ENCODE data around the gene ZNF385B. TPM values are rescaled to one million over a fixed set of nuclear protein-coding genes. Genes with fewer than 3 reads are reported as not detected.

ZNF385B gene
- total and polyA plus RNA-seq, 3 donors from 2014 or later = 28.1 to 40.3 (median 37.4) TPM

DNA sequence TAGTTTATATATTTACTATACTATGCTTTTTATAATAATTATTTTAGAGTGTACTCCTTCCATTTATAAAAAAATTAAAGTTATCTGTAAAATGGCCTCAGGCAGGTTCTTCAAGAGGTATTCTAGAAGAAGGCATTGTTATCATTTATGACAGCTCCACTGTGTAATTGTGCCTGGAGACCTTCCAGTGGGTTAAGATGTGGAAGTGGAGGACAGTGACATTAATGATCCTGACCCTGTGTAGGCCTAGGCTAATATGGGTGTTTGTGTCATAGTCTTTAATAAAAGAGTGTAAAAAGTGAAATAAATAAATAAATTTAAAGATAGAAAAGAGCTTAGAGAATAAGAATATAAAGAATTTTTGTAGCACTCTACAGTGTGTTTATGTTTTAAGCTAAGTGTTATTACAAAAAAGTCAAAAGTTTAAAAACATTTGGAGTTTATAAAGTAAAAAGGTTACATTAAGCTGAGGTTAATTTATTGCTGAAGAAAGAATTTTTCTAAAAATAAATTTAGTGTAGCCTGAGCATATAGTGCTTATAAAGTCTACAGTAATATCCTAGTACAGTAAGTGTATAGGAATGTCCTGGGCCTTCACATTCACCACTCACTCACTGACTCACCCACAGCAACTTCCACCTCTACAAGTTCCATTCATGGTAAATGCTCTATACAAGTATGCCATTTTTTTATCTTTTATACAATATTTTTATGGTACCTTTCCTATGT lies 406.8 kb downstream of the ZNF385B start:
- H3K36me3 ChIP-seq (ENCODE audit: low read depth, missing control alignments) = no peaks in the 10 kb centered on the region
- DNase-seq = no peak
- no peaks in the 10 kb centered on the region for H3K9me3 ChIP-seq
- no peaks in the 10 kb centered on the region for H3K4me1 ChIP-seq
- no peaks in the 10 kb centered on the region for H3K27me3 ChIP-seq
- no peak overlapping the region for H3K27ac ChIP-seq
- TF ChIP-seq, protein P1, sequence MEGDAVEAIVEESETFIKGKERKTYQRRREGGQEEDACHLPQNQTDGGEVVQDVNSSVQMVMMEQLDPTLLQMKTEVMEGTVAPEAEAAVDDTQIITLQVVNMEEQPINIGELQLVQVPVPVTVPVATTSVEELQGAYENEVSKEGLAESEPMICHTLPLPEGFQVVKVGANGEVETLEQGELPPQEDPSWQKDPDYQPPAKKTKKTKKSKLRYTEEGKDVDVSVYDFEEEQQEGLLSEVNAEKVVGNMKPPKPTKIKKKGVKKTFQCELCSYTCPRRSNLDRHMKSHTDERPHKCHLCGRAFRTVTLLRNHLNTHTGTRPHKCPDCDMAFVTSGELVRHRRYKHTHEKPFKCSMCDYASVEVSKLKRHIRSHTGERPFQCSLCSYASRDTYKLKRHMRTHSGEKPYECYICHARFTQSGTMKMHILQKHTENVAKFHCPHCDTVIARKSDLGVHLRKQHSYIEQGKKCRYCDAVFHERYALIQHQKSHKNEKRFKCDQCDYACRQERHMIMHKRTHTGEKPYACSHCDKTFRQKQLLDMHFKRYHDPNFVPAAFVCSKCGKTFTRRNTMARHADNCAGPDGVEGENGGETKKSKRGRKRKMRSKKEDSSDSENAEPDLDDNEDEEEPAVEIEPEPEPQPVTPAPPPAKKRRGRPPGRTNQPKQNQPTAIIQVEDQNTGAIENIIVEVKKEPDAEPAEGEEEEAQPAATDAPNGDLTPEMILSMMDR (IDR thresholded peaks at IDR 0.05) = no peak
- no peak for TF ChIP-seq POLR2A (IDR thresholded peaks at IDR 0.05)
- no peak overlapping the region for H3K4me3 ChIP-seq
- intact Hi-C loops (cut with DNase I; ENCODE audit: low total_unique reads) = no loop called here

DNA sequence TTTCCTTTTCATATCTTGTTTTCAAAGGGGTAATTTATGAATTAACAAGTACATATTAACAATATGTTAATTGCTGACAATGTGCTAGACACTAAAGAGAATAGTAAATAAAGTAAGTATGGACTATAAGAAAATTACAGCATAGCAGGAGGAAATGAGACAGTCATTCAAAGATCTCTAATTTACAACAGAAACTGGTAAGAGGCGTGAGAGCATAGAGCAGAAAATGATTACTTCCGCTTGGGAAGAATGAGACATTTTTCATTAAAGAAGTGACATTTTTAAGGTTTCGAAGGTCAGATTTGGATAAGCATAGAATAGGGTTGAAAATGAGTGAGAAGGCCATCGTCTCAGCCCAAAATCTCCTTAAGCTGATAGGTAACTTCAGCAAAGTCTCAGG lies 412.4 kb downstream of the ZNF385B start:
- Histone ChIP-seq H3K36me3 (ENCODE audit: low read depth, missing control alignments) (no peaks in the 10 kb centered on the region), H3K27ac (no peak overlapping the region), H3K4me3 (no peak overlapping the region), H3K9me3 (no peaks in the 10 kb centered on the region), H3K27me3 (no peaks in the 10 kb centered on the region), H3K4me1 (no peaks in the 10 kb centered on the region)
- DNase-seq = no peak
- 87 to 95% methylated on average over 4 of the region's 4 CpGs for WGBS, 2 donors
- intact Hi-C loops (cut with DNase I; ENCODE audit: low total_unique reads) = no loop called here
- TF ChIP-seq, protein P1 (IDR thresholded peaks at IDR 0.05) = no peak

DNA sequence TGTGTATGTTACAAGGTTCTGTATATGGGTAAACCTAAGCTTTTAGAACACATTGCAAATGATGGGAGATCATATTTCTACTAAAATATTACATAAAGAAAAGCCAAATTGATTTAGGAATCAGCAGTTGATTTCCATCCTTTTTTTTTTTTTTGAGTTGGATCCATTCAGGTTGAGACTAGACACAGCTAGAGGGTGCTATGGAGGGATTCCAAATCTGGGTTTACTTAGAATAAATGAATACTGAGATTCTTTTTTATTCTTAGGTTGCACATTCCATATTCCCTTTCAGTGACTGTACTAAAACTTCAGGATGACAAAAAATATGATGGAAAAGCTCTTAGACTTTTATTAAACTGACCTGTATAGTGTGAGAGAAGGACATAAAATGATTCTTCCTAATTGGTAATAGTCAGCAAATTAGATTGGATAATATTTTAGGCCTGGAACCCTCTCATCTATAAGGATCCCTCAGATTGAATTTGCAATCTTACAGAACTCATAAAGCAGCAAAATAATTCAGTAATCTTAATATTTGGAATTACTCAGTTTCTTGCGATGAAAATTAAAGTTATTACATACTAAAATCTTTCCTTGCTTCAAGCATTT lies 413.5 kb downstream of the ZNF385B start:
- 0% methylated on average over 1 of the region's 1 CpG for WGBS, 2 donors
- no peak overlapping the region for H3K4me3 ChIP-seq
- no peak for DNase-seq
- H3K27ac ChIP-seq = no peak overlapping the region
- H3K9me3 ChIP-seq = no peaks in the 10 kb centered on the region
- no peaks in the 10 kb centered on the region for H3K36me3 ChIP-seq (ENCODE audit: low read depth, missing control alignments)
- intact Hi-C loops (cut with DNase I; ENCODE audit: low total_unique reads) = no loop called here
- no peaks in the 10 kb centered on the region for H3K27me3 ChIP-seq
- no peaks in the 10 kb centered on the region for H3K4me1 ChIP-seq
- TF ChIP-seq, protein P1 (IDR thresholded peaks at IDR 0.05) = no peak
- no peak for TF ChIP-seq POLR2A (IDR thresholded peaks at IDR 0.05)

DNA sequence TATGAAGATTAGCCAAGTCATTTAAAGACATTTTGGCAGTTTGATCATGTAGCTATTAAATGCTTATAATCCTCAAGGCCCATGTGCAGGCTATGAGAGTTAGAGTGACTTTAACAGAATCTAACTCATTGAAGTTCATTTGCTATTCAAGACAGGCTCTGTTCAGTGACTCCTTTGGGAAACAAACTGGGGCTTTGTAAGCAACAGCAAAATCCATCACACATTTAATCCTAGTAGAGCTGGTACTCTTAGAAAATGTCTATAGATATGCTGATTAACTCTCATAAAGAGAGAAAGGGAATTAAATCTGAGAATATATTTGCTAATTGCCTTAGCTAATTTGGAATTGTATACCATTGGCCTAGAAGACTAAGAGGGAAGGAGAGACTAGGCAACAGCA lies 414.0 kb downstream of the ZNF385B start:
- no peak for DNase-seq
- TF ChIP-seq, protein P1 (IDR thresholded peaks at IDR 0.05) = no peak
- no peak for TF ChIP-seq POLR2A (IDR thresholded peaks at IDR 0.05)
- H3K27ac ChIP-seq = no peak overlapping the region
- intact Hi-C loops (cut with DNase I; ENCODE audit: low total_unique reads) = no loop called here
- H3K36me3 ChIP-seq (ENCODE audit: low read depth, missing control alignments) = no peaks in the 10 kb centered on the region
- H3K4me1 ChIP-seq = no peaks in the 10 kb centered on the region
- H3K27me3 ChIP-seq = no peaks in the 10 kb centered on the region
- H3K9me3 ChIP-seq = no peaks in the 10 kb centered on the region
- no peak overlapping the region for H3K4me3 ChIP-seq
